ENCODE data around the gene MFGE8. TPM values are rescaled to one million over a fixed set of nuclear protein-coding genes. Genes with fewer than 3 reads are reported as not detected.

Gene MFGE8
- polyA plus RNA-seq, 2 of the 4 experiments (the other 2 are of a cell fraction), result 206 to 403 TPM

DNA sequence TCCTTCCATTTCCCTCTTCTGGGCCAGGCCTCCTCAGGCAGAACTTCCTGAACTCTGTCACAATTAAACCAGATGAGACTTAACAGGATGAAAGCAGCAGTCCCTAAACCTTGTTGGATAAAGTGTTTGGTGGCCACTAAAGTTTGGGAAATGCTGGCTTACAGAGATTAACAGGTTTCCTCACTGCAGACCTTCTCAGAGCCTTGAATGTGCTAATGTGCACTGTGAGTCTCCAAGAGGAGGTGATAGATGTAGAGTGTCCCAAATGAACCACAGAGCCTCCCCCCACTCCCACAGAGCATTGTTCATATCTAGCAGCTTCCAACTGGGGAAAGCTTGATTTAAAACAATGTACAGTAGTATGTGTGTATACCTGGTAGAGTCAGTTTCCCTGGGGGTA lies 60.7 kb downstream of the MFGE8 start (continued):
- TF ChIP-seq SMC3 (IDR thresholded peaks at IDR 0.05), result no peak
- TF ChIP-seq RARB (CRISPR knock-in tag; IDR thresholded peaks at IDR 0.05), result no peak
- TF ChIP-seq HEYL (CRISPR knock-in tag; IDR thresholded peaks at IDR 0.05), result no peak
- no peak for TF ChIP-seq POLR2A (IDR thresholded peaks at IDR 0.05; ENCODE audit: low read length)
- no peak for TF ChIP-seq RNF2 (IDR thresholded peaks at IDR 0.05; ENCODE audit: borderline replicate concordance, low read depth)

- H3K9me3 ChIP-seq, result peaks cover 4% of the 10 kb centered on the region; the same call in 2 of the 3 replicates
- DNase-seq (ENCODE audit: low read depth in 1 of 2, low spot score in 1 of 2), result no peak
- no peaks in the 10 kb centered on the region for H3K4me1 ChIP-seq
- H3K27ac ChIP-seq, result no peak overlapping the region
- CTCF ChIA-PET, result interaction anchor here (0.6 to 1.7 kb wide), 7 partner anchors 10 to 357 kb away, joined by 3 to 5 read pairs (median 4); no protein-coding TSS in a partner anchor
- no peak for TF ChIP-seq ESRRA (IDR thresholded peaks at IDR 0.05; ENCODE audit: borderline replicate concordance, low read length)
- no peak for TF ChIP-seq JUN (IDR thresholded peaks at IDR 0.05)
- no peak for TF ChIP-seq HES2 (IDR thresholded peaks at IDR 0.05)
- no peak for TF ChIP-seq HOXA7 (CRISPR knock-in tag; IDR thresholded peaks at IDR 0.05)
- TF ChIP-seq FOSB (CRISPR knock-in tag; IDR thresholded peaks at IDR 0.05), result no peak
- no peak for TF ChIP-seq HOXB13 (CRISPR knock-in tag; IDR thresholded peaks at IDR 0.05; ENCODE audit: low read depth)
- no peak for TF ChIP-seq ZC3H11A (IDR thresholded peaks at IDR 0.05)
- TF ChIP-seq, protein P1, sequence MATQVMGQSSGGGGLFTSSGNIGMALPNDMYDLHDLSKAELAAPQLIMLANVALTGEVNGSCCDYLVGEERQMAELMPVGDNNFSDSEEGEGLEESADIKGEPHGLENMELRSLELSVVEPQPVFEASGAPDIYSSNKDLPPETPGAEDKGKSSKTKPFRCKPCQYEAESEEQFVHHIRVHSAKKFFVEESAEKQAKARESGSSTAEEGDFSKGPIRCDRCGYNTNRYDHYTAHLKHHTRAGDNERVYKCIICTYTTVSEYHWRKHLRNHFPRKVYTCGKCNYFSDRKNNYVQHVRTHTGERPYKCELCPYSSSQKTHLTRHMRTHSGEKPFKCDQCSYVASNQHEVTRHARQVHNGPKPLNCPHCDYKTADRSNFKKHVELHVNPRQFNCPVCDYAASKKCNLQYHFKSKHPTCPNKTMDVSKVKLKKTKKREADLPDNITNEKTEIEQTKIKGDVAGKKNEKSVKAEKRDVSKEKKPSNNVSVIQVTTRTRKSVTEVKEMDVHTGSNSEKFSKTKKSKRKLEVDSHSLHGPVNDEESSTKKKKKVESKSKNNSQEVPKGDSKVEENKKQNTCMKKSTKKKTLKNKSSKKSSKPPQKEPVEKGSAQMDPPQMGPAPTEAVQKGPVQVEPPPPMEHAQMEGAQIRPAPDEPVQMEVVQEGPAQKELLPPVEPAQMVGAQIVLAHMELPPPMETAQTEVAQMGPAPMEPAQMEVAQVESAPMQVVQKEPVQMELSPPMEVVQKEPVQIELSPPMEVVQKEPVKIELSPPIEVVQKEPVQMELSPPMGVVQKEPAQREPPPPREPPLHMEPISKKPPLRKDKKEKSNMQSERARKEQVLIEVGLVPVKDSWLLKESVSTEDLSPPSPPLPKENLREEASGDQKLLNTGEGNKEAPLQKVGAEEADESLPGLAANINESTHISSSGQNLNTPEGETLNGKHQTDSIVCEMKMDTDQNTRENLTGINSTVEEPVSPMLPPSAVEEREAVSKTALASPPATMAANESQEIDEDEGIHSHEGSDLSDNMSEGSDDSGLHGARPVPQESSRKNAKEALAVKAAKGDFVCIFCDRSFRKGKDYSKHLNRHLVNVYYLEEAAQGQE (IDR thresholded peaks at IDR 0.05), result no peak
- TF ChIP-seq JUNB (IDR thresholded peaks at IDR 0.05), result no peak
- WGBS (ENCODE audit: missing lambda C conversion rate), result 75% methylated on average over 21 of the region's 22 CpGs
- H3K4me2 ChIP-seq, result no peak overlapping the region
- POLR2A ChIA-PET, result no interaction called here
- H3K4me3 ChIP-seq, result no peak overlapping the region
- no peak for FAIRE-seq
- no peak for ATAC-seq
These were observed 63.7 kb downstream of the MFGE8 start for GRCh38 chr15:88849376-88850072.

Other genes starting within 250 kb of the MFGE8 start
- not detected in 2 replicates for gene ACAN, start 109.9 kb downstream of the MFGE8 start, polyA plus RNA-seq (2011; rRNA removed)
- 0.01 to 0.05 TPM in 2 of 3 replicates, not detected in the other for gene ACAN, start 109.9 kb downstream of the MFGE8 start, polyA plus RNA-seq (2017; fragmentation: RNase III; extraction: RNeasy Plus Mini Kit Qiagen cat#74134 plus additional on column Dnase treatment)
- gene HAPLN3, start 17.8 kb downstream of the MFGE8 start, polyA plus RNA-seq (2011; rRNA removed), result 7.5 and 8.5 TPM in 2 replicates
- 39.7 to 54.3 TPM (median 45.3 TPM) in 3 replicates for gene HAPLN3, start 17.8 kb downstream of the MFGE8 start, polyA plus RNA-seq (2017; fragmentation: RNase III; extraction: RNeasy Plus Mini Kit Qiagen cat#74134 plus additional on column Dnase treatment)
- 63.3 and 76.4 TPM in 2 replicates for gene ABHD2, start 175.1 kb upstream of the MFGE8 start, polyA plus RNA-seq (2011; rRNA removed)
- 33.1 to 41.0 TPM (median 36.2 TPM) in 3 replicates for gene ABHD2, start 175.1 kb upstream of the MFGE8 start, polyA plus RNA-seq (2017; fragmentation: RNase III; extraction: RNeasy Plus Mini Kit Qiagen cat#74134 plus additional on column Dnase treatment)

Data from A549 (cell line).